SK-MEL-5 (cell line): ENCODE measurements around the gene C11orf97. TPM values are rescaled to one million over a fixed set of nuclear protein-coding genes. Genes with fewer than 3 reads are reported as not detected.
"Not testable (repeated sequence)": the region's sequence is repeated elsewhere in the genome, so short reads cannot be mapped to it uniquely, and the experiment has no call there.

ENCODE experiments used
- DNase-seq: peaks from one replicate; pipeline ENCODE4 v3.0.0-alpha.2; 2016; ENCODE audit warnings: low read depth, low spot score
- in situ Hi-C: cut with HindIII; loops from 2 replicates; pipeline ENCODE4 v1.10.0; 2016; ENCODE audit warnings: low sequenced_read_pairs, high pct_unique_total_duplicates, low pct_unique_long_range_greater_than_20kb
- polyA plus RNA-seq, 2 experiments: library from polyadenylated mRNA; depleted of rRNA; stranded (reverse); fragments of >200 nt; gene quantifications; 2 replicates each; pipeline ENCODE4 v1.2.3, GENCODE V29; 2015
- total RNA-seq: library from RNA; depleted of rRNA; stranded (reverse); fragments of >200 nt; shearing (Covaris generic); gene quantifications from 2 replicates; pipeline ENCODE4 v1.2.3, GENCODE V29; 2014; rRNA removed

C11orf97 gene
- not detected in 2 replicates for total RNA-seq
- polyA plus RNA-seq (2015; cell fraction: cytosol; rRNA removed) = not detected in 2 replicates
- not detected in 2 replicates for polyA plus RNA-seq (2015; cell fraction: nucleus; rRNA removed)

- in situ Hi-C loops = no loop called here
- peak; percentile 19 for DNase-seq
Observed at GRCh38 chr11:94511932-94512781, at the start of gene C11orf97. Gene C11orf97 (plus strand): TSS chr11:94512461. CDS start chr11:94512529, 68 bp downstream.

GRCh38 chr11:94469416-94469815 is 42.8 kb upstream of the C11orf97 start:
- in situ Hi-C loops = no loop called here
- DNase-seq = no peak

GRCh38 chr11:94472916-94473799 is 39.1 kb upstream of the C11orf97 start:
- in situ Hi-C loops = no loop called here
- no peak for DNase-seq

GRCh38 chr11:94477624-94478023 is 34.6 kb upstream of the C11orf97 start:
- no peak for DNase-seq
- in situ Hi-C loops = no loop called here

GRCh38 chr11:94481342-94481741 is 30.9 kb upstream of the C11orf97 start:
- no peak for DNase-seq
- in situ Hi-C loops = no loop called here

- DNase-seq = no peak
- in situ Hi-C loops = no loop called here
Observed at GRCh38 chr11:94486068-94486467, 26.2 kb upstream of the C11orf97 start.

GRCh38 chr11:94493281-94494125 is 18.8 kb upstream of the C11orf97 start, which contains the start of the genes ANKRD49 and MRE11:
Gene ANKRD49 (plus strand): TSS chr11:94493984. CDS start chr11:94496694, 2,710 bp downstream.
Gene MRE11 (minus strand): TSS chr11:94493844. CDS start chr11:94492801, 1,043 bp downstream.
- in situ Hi-C loops = no loop called here
- peak; percentile 95 for DNase-seq

GRCh38 chr11:94494126-94494680 is 18.1 kb upstream of the C11orf97 start:
- in situ Hi-C loops = no loop called here
- DNase-seq = no peak

- DNase-seq = no peak
- in situ Hi-C loops = no loop called here
Observed at GRCh38 chr11:94500181-94500580, 12.1 kb upstream of the C11orf97 start.

GRCh38 chr11:94501522-94501921 is 10.7 kb upstream of the C11orf97 start:
- no peak for DNase-seq
- in situ Hi-C loops = no loop called here

GRCh38 chr11:94504689-94505293 is 7.5 kb upstream of the C11orf97 start:
- DNase-seq = peak; percentile 62
- in situ Hi-C loops = no loop called here

- DNase-seq, in situ Hi-C loops: not testable (repeated sequence)
Observed at GRCh38 chr11:94506513-94506912, 5.7 kb upstream of the C11orf97 start.

- in situ Hi-C loops = no loop called here
- no peak for DNase-seq
Observed at GRCh38 chr11:94507485-94507884, 4.8 kb upstream of the C11orf97 start.

GRCh38 chr11:94513091-94513490 is 830 bp downstream of the C11orf97 start:
- in situ Hi-C loops = no loop called here
- no peak for DNase-seq

GRCh38 chr11:94515398-94515797 is 3.1 kb downstream of the C11orf97 start:
- DNase-seq = no peak

GRCh38 chr11:94516725-94517124 is 4.5 kb downstream of the C11orf97 start:
- in situ Hi-C loops = no loop called here
- DNase-seq = peak; percentile 36

More at GRCh38 chr11:94515398-94515797, 3.1 kb downstream of the C11orf97 start:
- in situ Hi-C loops = no loop called here
